HEK293 (cell line): ENCODE measurements around the gene BRMS1.

Experiments
- CTCF ChIA-PET: fragments of 350-600 bp; formaldehyde crosslinking; extraction: SDS; loops from one replicate; lab custom pipeline; 2021; ENCODE audit warnings: antibody characterized with exemption; lab: Yijun Ruan, JAX
- POLR2A ChIA-PET: fragments of 300-600 bp; formaldehyde crosslinking; extraction: SDS; loops from one replicate; lab custom pipeline; 2020; ENCODE audit warnings: antibody characterized with exemption, inconsistent platforms; lab: Yijun Ruan, JAX
- H3K27ac ChIP-seq: fragments of 200-500 bp; sonication (Bioruptor generic); 2 replicates; pipeline ENCODE4 v1.5.1; 2014; ENCODE audit warnings: low read depth, low read length, control low read depth, inconsistent platforms; ENCODE audit errors: extremely low read depth
- H3K36me3 ChIP-seq, 2 experiments: fragments of 200-500 bp in 1 of 2; sonication (Bioruptor generic) in 1 of 2; 1 replicate in 1 of 2; 2 replicates in 1 of 2; pipeline ENCODE4 v1.5.1; 2014 to 2017; ENCODE audit warnings: inconsistent platforms in 2 of 2, low read length in 2 of 2; ENCODE audit not compliant: control insufficient read depth in 2 of 2, insufficient read depth in 1 of 2
- H3K4me1 ChIP-seq: fragments of 200-500 bp; sonication (Bioruptor generic); 2 replicates; pipeline ENCODE4 v1.5.1; 2014; ENCODE audit warnings: mild to moderate bottlenecking, low read length, inconsistent platforms; ENCODE audit not compliant: control insufficient read depth, insufficient read depth
- H3K4me3 ChIP-seq: 2 replicates; pipeline ENCODE4 v1.5.1; 2011; ENCODE audit warnings: low read depth, mild to moderate bottlenecking, control low read depth, low read length, moderate library complexity
- H3K9me3 ChIP-seq: fragments of 200-500 bp; sonication (Bioruptor generic); 2 replicates; pipeline ENCODE4 v1.5.1; 2014; ENCODE audit warnings: low read depth, low read length, inconsistent platforms; ENCODE audit not compliant: control insufficient read depth, insufficient read depth
- CTCF ChIP-seq: fragments of 450-650 bp; formaldehyde crosslinking; IDR thresholded peaks from 2 replicates; pipeline ENCODE4 v1.5.1; 2016; ENCODE audit warnings: missing biosample characterization, missing genetic modification characterization
- EGR2 ChIP-seq: fragments of 450-650 bp; formaldehyde crosslinking; IDR thresholded peaks from 2 replicates; pipeline ENCODE4 v1.5.1; 2016; ENCODE audit warnings: low read depth, missing biosample characterization, missing genetic modification characterization
- GLI4 ChIP-seq: fragments of 450-650 bp; formaldehyde crosslinking; IDR thresholded peaks from 2 replicates; pipeline ENCODE4 v1.5.1; 2016; ENCODE audit warnings: missing biosample characterization, missing genetic modification characterization
- GLIS2 ChIP-seq: fragments of 450-650 bp; formaldehyde crosslinking; IDR thresholded peaks from 2 replicates; pipeline ENCODE4 v1.5.1; 2016; ENCODE audit warnings: missing biosample characterization, missing genetic modification characterization
- HOXA7 ChIP-seq: sonication (generic); formaldehyde crosslinking; IDR thresholded peaks from 2 replicates; pipeline ENCODE4 v1.8.1; 2022; ENCODE audit warnings: missing genetic modification reagents, borderline replicate concordance
- PRDM1 ChIP-seq: fragments of 450-650 bp; formaldehyde crosslinking; IDR thresholded peaks from 2 replicates; pipeline ENCODE4; 2016; ENCODE audit warnings: missing biosample characterization, missing genetic modification characterization
- SP7 ChIP-seq: fragments of 450-650 bp; formaldehyde crosslinking; IDR thresholded peaks from 2 replicates; pipeline ENCODE4 v1.5.1; 2016; ENCODE audit warnings: missing biosample characterization, missing genetic modification characterization
- ZBTB48 ChIP-seq: fragments of 450-650 bp; formaldehyde crosslinking; IDR thresholded peaks from 2 replicates; pipeline ENCODE4 v1.5.1; 2016; ENCODE audit warnings: missing biosample characterization, missing genetic modification characterization
- ZFHX2 ChIP-seq: fragments of 450-650 bp; formaldehyde crosslinking; conservative IDR thresholded peaks from 2 replicates; pipeline ENCODE4 v1.5.1; 2016; ENCODE audit warnings: missing biosample characterization, missing genetic modification characterization
- ZNF132 ChIP-seq: fragments of 450-650 bp; formaldehyde crosslinking; IDR thresholded peaks from 2 replicates; pipeline ENCODE4 v1.5.1; 2017; ENCODE audit warnings: missing biosample characterization, missing genetic modification characterization, borderline replicate concordance
- ZNF155 ChIP-seq: fragments of 450-650 bp; formaldehyde crosslinking; IDR thresholded peaks from 2 replicates; pipeline ENCODE4 v1.5.1; 2016; ENCODE audit warnings: missing biosample characterization, missing genetic modification characterization
- ZNF174 ChIP-seq: fragments of 450-650 bp; formaldehyde crosslinking; IDR thresholded peaks from 2 replicates; pipeline ENCODE4 v1.5.0; 2017; ENCODE audit warnings: missing biosample characterization, mild to moderate bottlenecking, missing genetic modification characterization
- ZNF175 ChIP-seq: fragments of 450-650 bp; formaldehyde crosslinking; IDR thresholded peaks from 2 replicates; pipeline ENCODE4 v1.5.1; 2016; ENCODE audit warnings: missing biosample characterization, missing genetic modification characterization
- ZNF335 ChIP-seq: fragments of 450-650 bp; formaldehyde crosslinking; conservative IDR thresholded peaks from 2 replicates; pipeline ENCODE4 v1.5.1; 2016; ENCODE audit warnings: missing biosample characterization, missing genetic modification characterization
- ZNF529 ChIP-seq: fragments of 450-650 bp; formaldehyde crosslinking; IDR thresholded peaks from 2 replicates; pipeline ENCODE4 v1.5.1; 2017; ENCODE audit warnings: missing genetic modification characterization, missing biosample characterization; ENCODE audit not compliant: insufficient replicate concordance
- ZNF600 ChIP-seq: fragments of 450-650 bp; formaldehyde crosslinking; IDR thresholded peaks from 2 replicates; pipeline ENCODE4 v1.5.1; 2016; ENCODE audit warnings: missing biosample characterization, missing genetic modification characterization
- ZNF623 ChIP-seq: fragments of 450-650 bp; formaldehyde crosslinking; IDR thresholded peaks from 2 replicates; pipeline ENCODE4 v1.5.1; 2016; ENCODE audit warnings: missing biosample characterization, missing genetic modification characterization
- ZSCAN23 ChIP-seq: fragments of 450-650 bp; formaldehyde crosslinking; IDR thresholded peaks from 2 replicates; pipeline ENCODE4 v1.5.1; 2016; ENCODE audit warnings: missing biosample characterization, missing genetic modification characterization
- TF ChIP-seq, protein P1 (sequence below): fragments of 450-650 bp; formaldehyde crosslinking; IDR thresholded peaks from 2 replicates; pipeline ENCODE4 v1.5.1; 2016; ENCODE audit warnings: missing biosample characterization, missing genetic modification characterization, borderline replicate concordance
- TF ChIP-seq, protein P2 (sequence below): fragments of 450-650 bp; formaldehyde crosslinking; IDR thresholded peaks from 2 replicates; pipeline ENCODE4; 2016; ENCODE audit warnings: missing biosample characterization, missing genetic modification characterization

BRMS1 gene

GRCh38 chr11:66314186-66314501, 30.8 kb downstream of the BRMS1 start:
- POLR2A ChIA-PET: no interaction called here
- Histone ChIP-seq H3K36me3 (no peaks in the 10 kb centered on the region), H3K9me3 (no peaks in the 10 kb centered on the region)
- TF ChIP-seq ZNF600 (tag by site-specific recombination): no peak
- no peak for TF ChIP-seq ZNF174
- no peak for TF ChIP-seq HOXA7 (CRISPR knock-in tag)
- TF ChIP-seq, protein P1, sequence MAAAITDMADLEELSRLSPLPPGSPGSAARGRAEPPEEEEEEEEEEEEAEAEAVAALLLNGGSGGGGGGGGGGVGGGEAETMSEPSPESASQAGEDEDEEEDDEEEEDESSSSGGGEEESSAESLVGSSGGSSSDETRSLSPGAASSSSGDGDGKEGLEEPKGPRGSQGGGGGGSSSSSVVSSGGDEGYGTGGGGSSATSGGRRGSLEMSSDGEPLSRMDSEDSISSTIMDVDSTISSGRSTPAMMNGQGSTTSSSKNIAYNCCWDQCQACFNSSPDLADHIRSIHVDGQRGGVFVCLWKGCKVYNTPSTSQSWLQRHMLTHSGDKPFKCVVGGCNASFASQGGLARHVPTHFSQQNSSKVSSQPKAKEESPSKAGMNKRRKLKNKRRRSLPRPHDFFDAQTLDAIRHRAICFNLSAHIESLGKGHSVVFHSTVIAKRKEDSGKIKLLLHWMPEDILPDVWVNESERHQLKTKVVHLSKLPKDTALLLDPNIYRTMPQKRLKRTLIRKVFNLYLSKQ (tag by site-specific recombination): no peak
- TF ChIP-seq, all 188 proteins: peak for 0
- H3K4me3 ChIP-seq: no peak overlapping the region
- CTCF ChIA-PET: interaction anchor here (1.0 to 3.1 kb wide), 5 partner anchors 8 to 95 kb away, joined by 4 to 29 read pairs (median 6); no protein-coding TSS in a partner anchor
- no peak overlapping the region for H3K27ac ChIP-seq
- H3K4me1 ChIP-seq: no peaks in the 10 kb centered on the region

- POLR2A ChIA-PET: interaction anchor here (1.0 to 2.2 kb wide), 13 partner anchors 11 to 303 kb away, joined by 3 to 32 read pairs (median 6); partner anchors contain the start of genes BRMS1, RAB1B, RBM14 and RIN1
- no peaks in the 10 kb centered on the region for H3K36me3 ChIP-seq
- CTCF ChIA-PET: interaction anchor here (0.5 to 3.4 kb wide), 16 partner anchors 9 to 424 kb away, joined by 3 to 29 read pairs (median 12); partner anchors contain the start of genes B4GAT1 and BRMS1
- H3K27ac ChIP-seq: peak overlapping the region; percentile 41; the same call in 1 of the 2 replicates
- H3K4me1 ChIP-seq: no peaks in the 10 kb centered on the region
- H3K9me3 ChIP-seq: no peaks in the 10 kb centered on the region
- TF ChIP-seq GLI4 (tag by site-specific recombination): no peak
- no peak for TF ChIP-seq CTCF (tag by site-specific recombination)
- TF ChIP-seq GLIS2 (tag by site-specific recombination): peak; percentile 49; the same call in 1 of the 2 replicates
- TF ChIP-seq ZSCAN23 (tag by site-specific recombination): no peak
- TF ChIP-seq SP7: 0 out of 2 replicates have a peak, but pooled peaks have one; percentile 28
- no peak for TF ChIP-seq ZNF529 (tag by site-specific recombination)
- no peak for TF ChIP-seq PRDM1 (tag by site-specific recombination)
- TF ChIP-seq EGR2 (tag by site-specific recombination): no peak
- no peak for TF ChIP-seq ZNF623 (tag by site-specific recombination)
- TF ChIP-seq, protein P2, sequence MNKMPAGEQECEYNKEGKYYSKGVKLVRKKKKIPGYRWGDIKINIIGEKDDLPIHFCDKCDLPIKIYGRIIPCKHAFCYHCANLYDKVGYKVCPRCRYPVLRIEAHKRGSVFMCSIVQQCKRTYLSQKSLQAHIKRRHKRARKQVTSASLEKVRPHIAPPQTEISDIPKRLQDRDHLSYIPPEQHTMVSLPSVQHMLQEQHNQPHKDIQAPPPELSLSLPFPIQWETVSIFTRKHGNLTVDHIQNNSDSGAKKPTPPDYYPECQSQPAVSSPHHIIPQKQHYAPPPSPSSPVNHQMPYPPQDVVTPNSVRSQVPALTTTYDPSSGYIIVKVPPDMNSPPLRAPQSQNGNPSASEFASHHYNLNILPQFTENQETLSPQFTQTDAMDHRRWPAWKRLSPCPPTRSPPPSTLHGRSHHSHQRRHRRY (tag by site-specific recombination): no peak
- no peak for TF ChIP-seq ZNF155 (tag by site-specific recombination)
- TF ChIP-seq ZBTB48 (tag by site-specific recombination): 0 out of 2 replicates have a peak, but pooled peaks have one; percentile 21
- TF ChIP-seq ZNF175 (tag by site-specific recombination): no peak
- no peak for TF ChIP-seq ZNF132
- TF ChIP-seq ZFHX2 (tag by site-specific recombination): 0 out of 2 replicates have a peak, but pooled peaks have one; percentile 18
- TF ChIP-seq ZNF335 (tag by site-specific recombination): peak; percentile 8; the same call in 1 of the 2 replicates
- H3K4me3 ChIP-seq: peak overlapping the region; percentile 9; the same call in 1 of the 2 replicates
Observed at GRCh38 chr11:66313321-66314185, 31.4 kb downstream of the BRMS1 start.
